Astrocyte (in vitro differentiated cells and primary cell): ENCODE measurements around the gene FHIT. TPM values are rescaled to one million over a fixed set of nuclear protein-coding genes. Genes with fewer than 3 reads are reported as not detected.

ENCODE experiments used
- DNase-seq: peaks from one replicate; pipeline ENCODE4 v3.0.0-alpha.2; 2010; ENCODE audit warnings: low read depth
- FAIRE-seq: peaks from 2 replicates; lab custom pipeline; 2011; peaks lifted over from hg19 to GRCh38; lab: Jason Lieb, UNC
- H2AFZ ChIP-seq: 2 replicates; pipeline ENCODE4 v1.6.0; 2012; ENCODE audit warnings: low read depth, low read length, inconsistent platforms
- H3K27ac ChIP-seq: 2 replicates; pipeline ENCODE4 v1.5.1; 2011; ENCODE audit warnings: low read depth, low read length, inconsistent platforms
- H3K27me3 ChIP-seq: 2 replicates; pipeline ENCODE4 v1.6.0; 2011; ENCODE audit warnings: low read length, inconsistent platforms; ENCODE audit not compliant: insufficient read depth
- H3K36me3 ChIP-seq: 2 replicates; pipeline ENCODE4 v1.5.1; 2011; ENCODE audit warnings: low read length, inconsistent platforms; ENCODE audit not compliant: insufficient read depth
- H3K4me1 ChIP-seq: 2 replicates; pipeline ENCODE4 v1.5.1; 2011; ENCODE audit warnings: low read length, inconsistent platforms; ENCODE audit not compliant: insufficient read depth
- H3K4me2 ChIP-seq: 2 replicates; pipeline ENCODE4 v1.6.0; 2012; ENCODE audit warnings: low read length, inconsistent platforms
- H3K4me3 ChIP-seq: 2 replicates; pipeline ENCODE4 v1.5.1; 2011; ENCODE audit warnings: low read depth, mild to moderate bottlenecking, low read length, inconsistent platforms; ENCODE audit not compliant: insufficient read depth
- H3K79me2 ChIP-seq: 2 replicates; pipeline ENCODE4 v1.6.0; 2012; ENCODE audit warnings: mild to moderate bottlenecking, low read length, inconsistent platforms; ENCODE audit not compliant: insufficient read depth
- H3K9ac ChIP-seq: 2 replicates; pipeline ENCODE4 v1.6.0; 2012; ENCODE audit warnings: mild to moderate bottlenecking, low read length, inconsistent platforms
- H3K9me3 ChIP-seq: 2 replicates; pipeline ENCODE4 v1.5.1; 2012; ENCODE audit warnings: low read depth, mild to moderate bottlenecking, low read length, inconsistent platforms; ENCODE audit not compliant: insufficient read depth
- H4K20me1 ChIP-seq: 2 replicates; pipeline ENCODE4 v1.6.0; 2012; ENCODE audit warnings: low read length, inconsistent platforms; ENCODE audit not compliant: insufficient read depth
- H3K27ac Mint-ChIP-seq: one replicate; pipeline ENCODE4 v1.8.0; 2021; ENCODE audit warnings: mild to moderate bottlenecking, mixed read lengths; ENCODE audit not compliant: unreplicated experiment
- H3K27me3 Mint-ChIP-seq: one replicate; pipeline ENCODE4 v1.8.0; 2021; ENCODE audit warnings: low read depth, mixed read lengths; ENCODE audit not compliant: unreplicated experiment
- H3K36me3 Mint-ChIP-seq: one replicate; pipeline ENCODE4 v1.8.0; 2021; ENCODE audit warnings: low read depth, mixed read lengths; ENCODE audit not compliant: unreplicated experiment
- H3K4me1 Mint-ChIP-seq: one replicate; pipeline ENCODE4 v1.8.0; 2021; ENCODE audit warnings: low read depth, mixed read lengths; ENCODE audit not compliant: unreplicated experiment
- H3K4me3 Mint-ChIP-seq: one replicate; pipeline ENCODE4 v1.8.0; 2021; ENCODE audit warnings: mild to moderate bottlenecking, moderate library complexity, mixed read lengths; ENCODE audit not compliant: unreplicated experiment
- H3K9me3 Mint-ChIP-seq: one replicate; pipeline ENCODE4 v1.8.0; 2021; ENCODE audit warnings: mild to moderate bottlenecking, mixed read lengths; ENCODE audit not compliant: unreplicated experiment
- EZH2 ChIP-seq: IDR thresholded peaks from 2 replicates; pipeline ENCODE4 v1.6.1; 2012; ENCODE audit warnings: mild to moderate bottlenecking, low read length, inconsistent platforms; ENCODE audit not compliant: insufficient read depth
- total RNA-seq: library from RNA; stranded (reverse); gene quantifications from 2 replicates; pipeline ENCODE4 v1.2.1, GENCODE V29; 2021
- TF ChIP-seq, protein P1 (sequence below): IDR thresholded peaks from 2 replicates; pipeline ENCODE4 v1.5.1; 2011; ENCODE audit warnings: low read depth, mild to moderate bottlenecking, inconsistent platforms, low read length, moderate library complexity; ENCODE audit not compliant: insufficient read depth

Gene FHIT
- total RNA-seq, 1 donor from 2014 or later = 6.7 TPM

DNA sequence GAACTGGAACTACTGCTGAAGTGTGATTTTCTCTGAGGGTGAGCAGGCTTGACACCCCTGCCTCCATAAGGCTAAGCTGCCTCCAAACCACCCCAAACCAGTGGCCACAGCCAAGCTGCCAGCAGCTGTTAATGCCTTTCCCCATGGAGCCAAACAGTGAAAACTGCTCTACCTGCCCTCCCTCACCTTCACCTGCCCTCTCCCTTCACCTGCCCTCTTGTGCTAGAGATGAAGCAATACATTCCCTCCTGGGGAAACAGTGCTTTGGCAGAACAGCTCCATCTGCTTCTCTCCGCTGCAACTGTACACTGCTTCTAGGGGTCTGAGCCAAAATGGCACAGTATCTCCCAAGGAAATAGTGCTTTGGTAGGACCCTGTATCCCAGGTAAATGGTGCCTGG, 374.1 kb downstream of the FHIT start:
- Histone ChIP-seq H3K4me2 (no peak overlapping the region), H3K36me3 (no peaks in the 10 kb centered on the region), H2AFZ (no peak overlapping the region), H3K79me2 (no peaks in the 10 kb centered on the region), H3K27ac (no peak overlapping the region), H3K27me3 (no peaks in the 10 kb centered on the region), H3K9me3 (no peaks in the 10 kb centered on the region), H4K20me1 (no peaks in the 10 kb centered on the region), H3K4me1 (no peaks in the 10 kb centered on the region), H3K4me3 (no peak overlapping the region), H3K9ac (no peak overlapping the region)
- no peak for TF ChIP-seq EZH2
- TF ChIP-seq, protein P1, sequence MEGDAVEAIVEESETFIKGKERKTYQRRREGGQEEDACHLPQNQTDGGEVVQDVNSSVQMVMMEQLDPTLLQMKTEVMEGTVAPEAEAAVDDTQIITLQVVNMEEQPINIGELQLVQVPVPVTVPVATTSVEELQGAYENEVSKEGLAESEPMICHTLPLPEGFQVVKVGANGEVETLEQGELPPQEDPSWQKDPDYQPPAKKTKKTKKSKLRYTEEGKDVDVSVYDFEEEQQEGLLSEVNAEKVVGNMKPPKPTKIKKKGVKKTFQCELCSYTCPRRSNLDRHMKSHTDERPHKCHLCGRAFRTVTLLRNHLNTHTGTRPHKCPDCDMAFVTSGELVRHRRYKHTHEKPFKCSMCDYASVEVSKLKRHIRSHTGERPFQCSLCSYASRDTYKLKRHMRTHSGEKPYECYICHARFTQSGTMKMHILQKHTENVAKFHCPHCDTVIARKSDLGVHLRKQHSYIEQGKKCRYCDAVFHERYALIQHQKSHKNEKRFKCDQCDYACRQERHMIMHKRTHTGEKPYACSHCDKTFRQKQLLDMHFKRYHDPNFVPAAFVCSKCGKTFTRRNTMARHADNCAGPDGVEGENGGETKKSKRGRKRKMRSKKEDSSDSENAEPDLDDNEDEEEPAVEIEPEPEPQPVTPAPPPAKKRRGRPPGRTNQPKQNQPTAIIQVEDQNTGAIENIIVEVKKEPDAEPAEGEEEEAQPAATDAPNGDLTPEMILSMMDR = no peak
- H3K27ac Mint-ChIP-seq = no peak overlapping the region
- H3K36me3 Mint-ChIP-seq = no peaks in the 10 kb centered on the region
- no peaks in the 10 kb centered on the region for H3K27me3 Mint-ChIP-seq
- H3K4me1 Mint-ChIP-seq = no peaks in the 10 kb centered on the region
- no peak overlapping the region for H3K4me3 Mint-ChIP-seq
- FAIRE-seq (no peak), DNase-seq (no peak)
- H3K9me3 Mint-ChIP-seq = peaks cover 2% of the 10 kb centered on the region

- Mint-ChIP-seq H3K4me3 (no peak overlapping the region), H3K36me3 (peaks cover 2% of the 10 kb centered on the region), H3K4me1 (no peaks in the 10 kb centered on the region), H3K27me3 (no peaks in the 10 kb centered on the region), H3K9me3 (peaks cover 5% of the 10 kb centered on the region), H3K27ac (no peak overlapping the region)
- Histone ChIP-seq H3K36me3 (no peaks in the 10 kb centered on the region), H3K4me2 (no peak overlapping the region), H3K9me3 (no peaks in the 10 kb centered on the region), H3K9ac (no peak overlapping the region), H3K27ac (no peak overlapping the region), H4K20me1 (no peaks in the 10 kb centered on the region), H3K4me3 (no peak overlapping the region), H3K79me2 (no peaks in the 10 kb centered on the region), H3K4me1 (no peaks in the 10 kb centered on the region), H3K27me3 (no peaks in the 10 kb centered on the region), H2AFZ (no peak overlapping the region)
- DNase-seq (no peak), FAIRE-seq (no peak)
- TF ChIP-seq, protein P1 = no peak
- TF ChIP-seq EZH2 = no peak
Observed at GRCh38 chr3:60870396-60870795, 380.9 kb downstream of the FHIT start.

DNA sequence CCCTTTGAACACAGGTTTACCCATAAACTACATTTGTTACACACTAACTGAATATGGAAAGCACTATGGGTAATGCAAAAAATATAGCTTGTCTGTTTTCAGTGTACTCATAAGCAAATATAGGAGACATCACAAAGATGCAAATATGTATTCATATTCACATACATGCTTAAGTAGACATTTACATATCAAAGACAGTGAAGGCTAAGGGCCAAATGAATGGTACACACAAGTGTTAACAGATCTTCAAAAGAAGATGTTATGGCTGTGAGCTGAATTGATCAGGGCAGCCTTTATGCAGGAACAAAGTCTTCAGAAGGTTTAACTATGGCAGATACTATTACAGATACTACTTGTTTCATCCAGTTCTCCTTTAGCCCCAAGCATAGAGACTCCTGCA, 384.1 kb downstream of the FHIT start:
- H3K79me2 ChIP-seq = no peaks in the 10 kb centered on the region
- no peak for TF ChIP-seq EZH2
- TF ChIP-seq, protein P1 = no peak
- Mint-ChIP-seq H3K27me3 (no peaks in the 10 kb centered on the region), H3K4me1 (no peaks in the 10 kb centered on the region), H3K9me3 (peaks cover 9% of the 10 kb centered on the region), H3K4me3 (no peak overlapping the region), H3K36me3 (peaks cover 2% of the 10 kb centered on the region), H3K27ac (no peak overlapping the region)
- no peak overlapping the region for H3K4me2 ChIP-seq
- H3K4me3 ChIP-seq = no peak overlapping the region
- no peak for DNase-seq
- no peaks in the 10 kb centered on the region for H3K9me3 ChIP-seq
- H3K4me1 ChIP-seq = no peaks in the 10 kb centered on the region
- H4K20me1 ChIP-seq = no peaks in the 10 kb centered on the region
- H3K9ac ChIP-seq = no peak overlapping the region
- no peaks in the 10 kb centered on the region for H3K27me3 ChIP-seq
- no peak for FAIRE-seq
- no peak overlapping the region for H3K27ac ChIP-seq
- no peak overlapping the region for H2AFZ ChIP-seq
- no peaks in the 10 kb centered on the region for H3K36me3 ChIP-seq
